ENCODE measurements around the gene CD3E.

CD3E gene

DNA sequence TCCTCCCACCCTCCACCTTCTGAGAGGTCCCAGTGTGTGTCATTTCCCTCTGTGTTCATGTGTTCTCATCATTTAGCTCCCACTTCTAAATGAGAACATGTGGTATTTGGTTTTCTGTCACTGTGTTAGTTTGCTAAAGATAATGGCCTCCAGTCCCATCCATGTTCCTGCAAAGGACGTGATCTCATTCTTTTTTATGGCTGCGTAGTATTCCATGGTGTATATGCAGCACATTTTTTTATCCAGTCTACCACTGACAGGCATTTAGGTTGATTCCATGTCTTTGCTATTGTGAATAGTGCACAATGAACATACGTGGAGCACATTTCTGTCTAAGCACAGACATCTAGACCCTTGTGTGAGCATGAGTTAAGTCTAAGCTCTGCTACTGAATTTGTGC lies 5.7 kb downstream of the CD3E start:
- H3K4me3 ChIP-seq (ENCODE audit: low read depth, low read length) = no peak overlapping the region
- TF ChIP-seq, protein P1, sequence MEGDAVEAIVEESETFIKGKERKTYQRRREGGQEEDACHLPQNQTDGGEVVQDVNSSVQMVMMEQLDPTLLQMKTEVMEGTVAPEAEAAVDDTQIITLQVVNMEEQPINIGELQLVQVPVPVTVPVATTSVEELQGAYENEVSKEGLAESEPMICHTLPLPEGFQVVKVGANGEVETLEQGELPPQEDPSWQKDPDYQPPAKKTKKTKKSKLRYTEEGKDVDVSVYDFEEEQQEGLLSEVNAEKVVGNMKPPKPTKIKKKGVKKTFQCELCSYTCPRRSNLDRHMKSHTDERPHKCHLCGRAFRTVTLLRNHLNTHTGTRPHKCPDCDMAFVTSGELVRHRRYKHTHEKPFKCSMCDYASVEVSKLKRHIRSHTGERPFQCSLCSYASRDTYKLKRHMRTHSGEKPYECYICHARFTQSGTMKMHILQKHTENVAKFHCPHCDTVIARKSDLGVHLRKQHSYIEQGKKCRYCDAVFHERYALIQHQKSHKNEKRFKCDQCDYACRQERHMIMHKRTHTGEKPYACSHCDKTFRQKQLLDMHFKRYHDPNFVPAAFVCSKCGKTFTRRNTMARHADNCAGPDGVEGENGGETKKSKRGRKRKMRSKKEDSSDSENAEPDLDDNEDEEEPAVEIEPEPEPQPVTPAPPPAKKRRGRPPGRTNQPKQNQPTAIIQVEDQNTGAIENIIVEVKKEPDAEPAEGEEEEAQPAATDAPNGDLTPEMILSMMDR (IDR thresholded peaks at IDR 0.05; ENCODE audit: insufficient read depth, low read length, missing control alignments) = no peak
- POLR2A ChIA-PET = no interaction called here
- no peak for DNase-seq (ENCODE audit: low read depth, low spot score)
- CTCF ChIA-PET = no interaction called here

DNA sequence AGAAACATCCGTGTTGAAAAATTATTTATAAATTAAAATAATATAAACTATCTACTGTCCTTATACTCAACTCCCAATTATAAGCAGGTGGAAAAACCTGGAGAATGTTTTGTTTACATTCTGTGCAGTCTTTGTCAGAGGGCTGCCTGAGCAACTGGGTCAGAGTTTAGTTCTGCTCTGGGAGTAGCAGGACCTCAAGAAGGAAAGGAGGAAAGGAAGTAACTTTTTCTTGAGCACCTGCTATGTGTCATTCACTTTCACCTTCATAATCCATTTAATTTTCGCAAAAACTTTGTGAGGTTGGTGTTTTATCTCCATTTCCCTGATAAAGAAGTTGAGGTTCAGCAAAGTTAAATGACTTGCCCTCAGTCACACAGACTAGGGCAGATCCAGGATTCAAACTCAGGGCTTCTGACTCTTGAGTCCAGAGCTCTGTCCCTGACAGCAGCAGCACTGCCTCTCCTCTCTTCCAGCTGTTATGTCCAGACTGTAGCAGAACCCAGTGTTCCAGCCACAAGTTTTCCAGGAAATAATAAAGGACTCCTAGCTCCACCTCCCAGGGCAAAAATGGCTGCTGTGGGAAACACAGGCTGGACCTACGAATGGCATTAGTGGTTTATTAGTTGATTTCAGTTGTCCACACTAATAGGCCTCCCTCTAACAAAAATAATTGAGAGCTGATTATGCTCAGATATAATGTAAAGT lies 6.4 kb downstream of the CD3E start:
- ChIA-PET CTCF (interaction anchor here (1.0 kb wide), 1 partner anchor 15 kb away, joined by 5 read pairs; no protein-coding TSS in a partner anchor), POLR2A (no interaction called here)
- DNase-seq (ENCODE audit: low read depth, low spot score) = no peak
- no peak overlapping the region for H3K4me3 ChIP-seq (ENCODE audit: low read depth, low read length)
- TF ChIP-seq, protein P1 (IDR thresholded peaks at IDR 0.05; ENCODE audit: insufficient read depth, low read length, missing control alignments) = no peak

DNA sequence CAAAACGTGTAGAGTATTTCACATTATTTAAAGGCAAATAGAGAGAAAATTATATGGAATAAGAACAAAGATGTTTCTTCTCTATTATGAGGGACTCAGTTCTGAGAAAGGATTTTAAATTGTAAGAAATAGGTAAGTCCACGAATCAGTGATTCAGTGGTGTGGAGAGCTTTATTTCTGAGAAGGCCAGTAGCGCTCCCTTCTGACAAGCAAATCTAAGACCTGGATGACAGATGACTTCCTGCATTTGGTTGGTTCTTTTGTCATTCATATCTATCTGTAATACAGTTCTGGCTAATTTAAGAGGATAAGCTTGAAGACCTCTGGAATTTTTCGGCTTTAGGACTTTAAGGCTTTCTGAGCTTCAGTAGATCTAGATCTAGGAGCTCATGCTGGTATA lies 7.0 kb downstream of the CD3E start:
- CTCF ChIA-PET = interaction anchor here (1.0 kb wide), 1 partner anchor 16 kb away, joined by 5 read pairs; no protein-coding TSS in a partner anchor
- TF ChIP-seq, protein P1 (IDR thresholded peaks at IDR 0.05; ENCODE audit: insufficient read depth, low read length, missing control alignments) = no peak
- H3K4me3 ChIP-seq (ENCODE audit: low read depth, low read length) = no peak overlapping the region
- POLR2A ChIA-PET = no interaction called here
- no peak for DNase-seq (ENCODE audit: low read depth, low spot score)

DNA sequence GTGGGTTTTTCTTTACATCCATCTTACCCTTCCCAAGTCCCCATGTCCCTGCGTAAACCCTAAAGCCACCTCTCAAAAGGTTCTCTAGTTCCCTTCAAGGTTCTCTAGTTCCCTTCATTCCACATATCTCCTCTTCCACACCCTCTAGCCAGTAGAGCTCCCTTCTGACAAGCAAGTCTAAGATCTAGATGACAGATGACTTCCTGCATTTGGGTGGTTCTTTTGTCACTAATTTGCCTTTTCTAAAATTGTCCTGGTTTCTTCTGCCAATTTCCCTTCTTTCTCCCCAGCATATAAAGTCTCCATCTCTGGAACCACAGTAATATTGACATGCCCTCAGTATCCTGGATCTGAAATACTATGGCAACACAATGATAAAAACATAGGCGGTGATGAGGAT lies 7.8 kb downstream of the CD3E start:
- ChIA-PET CTCF (no interaction called here), POLR2A (no interaction called here)
- TF ChIP-seq, protein P1 (IDR thresholded peaks at IDR 0.05; ENCODE audit: insufficient read depth, low read length, missing control alignments) = no peak
- no peak for DNase-seq (ENCODE audit: low read depth, low spot score)
- H3K4me3 ChIP-seq (ENCODE audit: low read depth, low read length) = no peak overlapping the region

DNA sequence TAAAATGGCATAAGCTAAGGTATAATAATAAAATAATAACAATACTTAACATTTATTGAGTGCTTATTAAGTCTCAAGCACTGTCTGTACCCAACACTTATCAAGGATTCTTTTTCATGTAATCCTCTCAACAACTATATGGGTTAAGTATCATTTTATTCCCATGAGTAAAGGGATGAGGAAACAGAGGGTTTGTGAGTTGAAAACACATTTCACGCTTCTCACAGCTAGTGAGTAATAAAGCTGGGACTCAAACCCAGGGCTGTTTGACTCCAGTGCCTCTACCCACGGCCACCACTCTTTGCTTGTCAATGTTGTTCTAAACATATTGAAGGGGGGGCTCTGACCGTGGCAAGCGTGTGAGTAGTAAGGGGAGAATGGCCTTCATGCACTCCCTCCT lies 8.7 kb downstream of the CD3E start:
- CTCF ChIA-PET = no interaction called here
- no peak for DNase-seq (ENCODE audit: low read depth, low spot score)
- H3K4me3 ChIP-seq (ENCODE audit: low read depth, low read length) = no peak overlapping the region
- TF ChIP-seq, protein P1 (IDR thresholded peaks at IDR 0.05; ENCODE audit: insufficient read depth, low read length, missing control alignments) = no peak
- POLR2A ChIA-PET = no interaction called here

DNA sequence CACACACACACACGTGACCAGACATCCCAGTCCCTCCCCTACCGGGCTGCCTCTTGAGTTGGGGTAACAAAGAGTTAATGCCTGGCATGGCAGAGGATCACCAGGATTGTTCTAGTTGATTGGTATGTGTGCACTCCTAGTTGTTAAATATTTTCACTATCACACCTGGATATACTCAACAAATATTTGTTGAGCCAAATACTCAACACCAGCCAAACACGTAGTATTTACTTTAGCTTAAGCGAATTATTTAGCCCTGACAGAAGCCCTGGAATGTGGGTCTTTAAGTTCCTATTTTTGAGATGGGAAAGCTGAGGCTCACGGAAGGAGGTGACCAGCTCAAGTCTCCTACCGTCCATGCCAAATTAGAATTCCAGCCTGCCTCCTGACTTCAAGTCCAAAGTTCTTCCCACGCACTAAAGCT lies 10.5 kb downstream of the CD3E start:
- ChIA-PET POLR2A (no interaction called here), CTCF (no interaction called here)
- H3K4me3 ChIP-seq (ENCODE audit: low read depth, low read length) = no peak overlapping the region
- TF ChIP-seq, protein P1 (IDR thresholded peaks at IDR 0.05; ENCODE audit: insufficient read depth, low read length, missing control alignments) = no peak
- DNase-seq (ENCODE audit: low read depth, low spot score) = no peak

Data from AG04449 (cell line).